Measurements from ENCODE around the gene CALD1. TPM values are rescaled to one million over a fixed set of nuclear protein-coding genes. Genes with fewer than 3 reads are reported as not detected.

Gene CALD1
- total and polyA plus RNA-seq, 8 donors = 146 to 1,007 (median 302) TPM

DNA sequence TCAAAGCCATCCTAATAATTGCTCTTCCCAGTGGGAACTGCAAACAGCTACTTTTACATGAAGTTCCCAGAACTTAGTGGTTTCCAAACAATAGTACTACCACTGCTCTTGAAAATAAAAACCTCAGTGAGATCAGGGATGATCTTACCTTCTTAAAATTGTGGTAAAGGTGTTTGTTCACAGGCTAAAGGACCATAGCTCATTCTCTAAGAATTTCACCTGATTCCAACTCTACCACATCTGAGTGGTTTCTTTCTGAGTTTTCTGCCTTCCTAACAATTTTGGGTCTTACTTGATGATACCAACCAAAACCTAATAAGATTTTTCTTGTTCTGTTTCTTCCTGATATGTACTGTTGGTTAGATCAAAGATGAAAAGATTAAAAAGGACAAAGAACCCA, 161.3 kb downstream of the CALD1 start:
- Histone ChIP-seq H3K9me3 (no peaks in the 10 kb centered on the region), H3K4me1 (peaks cover 0 to 52% (median 23%) of the 10 kb centered on the region in 4 donors), H3K27me3 (no peaks in the 10 kb centered on the region), H3K36me3 (peaks cover 0 to 18% (median 8%) of the 10 kb centered on the region in 4 donors), H3K4me3 (no peak overlapping the region), H3K27ac (peak overlapping the region in 2 of 5 donors; percentile 24 to 72)
- no peak for TF ChIP-seq POLR2AphosphoS5 (IDR thresholded peaks at IDR 0.05)
- no peak for TF ChIP-seq POLR2A (IDR thresholded peaks at IDR 0.05)
- TF ChIP-seq, protein P1, sequence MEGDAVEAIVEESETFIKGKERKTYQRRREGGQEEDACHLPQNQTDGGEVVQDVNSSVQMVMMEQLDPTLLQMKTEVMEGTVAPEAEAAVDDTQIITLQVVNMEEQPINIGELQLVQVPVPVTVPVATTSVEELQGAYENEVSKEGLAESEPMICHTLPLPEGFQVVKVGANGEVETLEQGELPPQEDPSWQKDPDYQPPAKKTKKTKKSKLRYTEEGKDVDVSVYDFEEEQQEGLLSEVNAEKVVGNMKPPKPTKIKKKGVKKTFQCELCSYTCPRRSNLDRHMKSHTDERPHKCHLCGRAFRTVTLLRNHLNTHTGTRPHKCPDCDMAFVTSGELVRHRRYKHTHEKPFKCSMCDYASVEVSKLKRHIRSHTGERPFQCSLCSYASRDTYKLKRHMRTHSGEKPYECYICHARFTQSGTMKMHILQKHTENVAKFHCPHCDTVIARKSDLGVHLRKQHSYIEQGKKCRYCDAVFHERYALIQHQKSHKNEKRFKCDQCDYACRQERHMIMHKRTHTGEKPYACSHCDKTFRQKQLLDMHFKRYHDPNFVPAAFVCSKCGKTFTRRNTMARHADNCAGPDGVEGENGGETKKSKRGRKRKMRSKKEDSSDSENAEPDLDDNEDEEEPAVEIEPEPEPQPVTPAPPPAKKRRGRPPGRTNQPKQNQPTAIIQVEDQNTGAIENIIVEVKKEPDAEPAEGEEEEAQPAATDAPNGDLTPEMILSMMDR (IDR thresholded peaks at IDR 0.05) = no peak
- no peak for TF ChIP-seq EP300 (IDR thresholded peaks at IDR 0.05)
- no peak for DNase-seq
- intact Hi-C loops (cut with DNase I; ENCODE audit: low total_unique reads) = no loop called here

DNA sequence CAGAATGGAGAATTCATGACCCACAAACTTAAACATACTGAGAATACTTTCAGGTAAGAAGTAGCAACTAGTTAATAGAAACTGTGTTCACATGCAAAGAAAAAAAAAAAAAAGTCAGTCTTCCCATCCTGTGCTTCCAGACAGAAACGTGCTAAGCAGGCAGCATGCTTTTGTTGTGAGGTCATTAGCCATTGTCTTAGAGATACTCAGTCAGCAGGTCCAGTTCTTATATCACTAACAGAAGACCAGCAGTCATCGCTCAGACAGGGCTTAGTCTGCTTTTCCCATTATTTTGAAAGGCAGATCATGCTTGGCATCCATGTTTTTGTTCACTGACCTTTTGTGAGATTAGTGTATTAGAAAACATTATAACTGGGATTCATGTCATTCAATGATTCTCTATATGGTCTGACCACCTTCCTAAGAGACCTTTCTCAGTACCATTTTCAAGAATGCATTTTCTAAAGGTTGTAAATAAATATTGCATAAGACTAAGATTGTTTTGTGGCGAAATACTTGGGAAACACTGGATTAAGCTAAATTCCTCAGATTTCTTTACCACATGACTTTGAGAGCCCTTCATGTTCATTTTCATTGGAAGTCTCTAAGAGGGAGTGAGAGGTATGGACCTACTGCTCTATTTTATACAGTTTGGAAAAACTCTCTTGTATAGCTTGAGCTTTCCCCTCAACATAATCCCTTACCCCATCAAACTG, 161.9 kb downstream of the CALD1 start:
- no peaks in the 10 kb centered on the region for H3K27me3 ChIP-seq
- no peak for DNase-seq
- H3K27ac ChIP-seq = peak overlapping the region in 3 of 5 donors; percentile 24 to 72 (median 40)
- no peak overlapping the region for H3K4me3 ChIP-seq
- peaks cover 0 to 46% (median 21%) of the 10 kb centered on the region in 4 donors for H3K4me1 ChIP-seq
- no peaks in the 10 kb centered on the region for H3K9me3 ChIP-seq
- peaks cover 0 to 16% (median 8%) of the 10 kb centered on the region in 4 donors for H3K36me3 ChIP-seq
- intact Hi-C loops (cut with DNase I; ENCODE audit: low total_unique reads) = no loop called here
- TF ChIP-seq EP300 (IDR thresholded peaks at IDR 0.05) (no peak), POLR2A (IDR thresholded peaks at IDR 0.05) (no peak), POLR2AphosphoS5 (IDR thresholded peaks at IDR 0.05) (no peak)
- TF ChIP-seq, protein P1 (IDR thresholded peaks at IDR 0.05) = no peak
- WGBS, 5 donors = 55 to 70% (median 62%) methylated on average over 3 of the region's 3 CpGs

DNA sequence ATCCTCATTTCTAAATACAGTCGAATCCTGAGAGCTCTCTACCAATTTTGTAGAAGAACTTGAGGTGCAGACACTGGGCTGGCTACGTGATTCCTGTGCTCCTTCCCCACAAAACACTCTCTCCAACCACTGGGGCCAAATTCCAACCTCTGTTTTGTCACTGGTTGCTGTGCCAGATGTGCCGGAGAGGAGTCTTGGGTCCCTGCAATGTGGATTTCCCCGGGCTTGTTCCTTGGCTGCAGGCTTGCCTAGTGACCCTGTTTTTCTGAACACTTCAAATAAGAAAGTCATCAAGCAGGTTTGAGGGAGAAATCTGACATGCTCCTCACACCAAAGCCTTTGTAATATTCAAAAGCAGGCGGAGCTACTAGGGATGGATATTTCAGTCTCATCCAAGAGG, 162.5 kb downstream of the CALD1 start:
- H3K4me1 ChIP-seq = peaks cover 0 to 39% (median 19%) of the 10 kb centered on the region in 4 donors
- no peak for TF ChIP-seq POLR2A (IDR thresholded peaks at IDR 0.05)
- peak overlapping the region in 3 of 5 donors; percentile 24 to 72 (median 40) for H3K27ac ChIP-seq
- peaks cover under 1 to 22% (median 13%) of the 10 kb centered on the region in 4 donors for H3K36me3 ChIP-seq
- WGBS, 5 donors = 35 to 60% (median 43%) methylated on average over 5 of the region's 5 CpGs
- intact Hi-C loops (cut with DNase I; ENCODE audit: low total_unique reads) = no loop called here
- H3K9me3 ChIP-seq = no peaks in the 10 kb centered on the region
- no peaks in the 10 kb centered on the region for H3K27me3 ChIP-seq
- DNase-seq = peak; percentile 31 to 44
- H3K4me3 ChIP-seq = no peak overlapping the region

DNA sequence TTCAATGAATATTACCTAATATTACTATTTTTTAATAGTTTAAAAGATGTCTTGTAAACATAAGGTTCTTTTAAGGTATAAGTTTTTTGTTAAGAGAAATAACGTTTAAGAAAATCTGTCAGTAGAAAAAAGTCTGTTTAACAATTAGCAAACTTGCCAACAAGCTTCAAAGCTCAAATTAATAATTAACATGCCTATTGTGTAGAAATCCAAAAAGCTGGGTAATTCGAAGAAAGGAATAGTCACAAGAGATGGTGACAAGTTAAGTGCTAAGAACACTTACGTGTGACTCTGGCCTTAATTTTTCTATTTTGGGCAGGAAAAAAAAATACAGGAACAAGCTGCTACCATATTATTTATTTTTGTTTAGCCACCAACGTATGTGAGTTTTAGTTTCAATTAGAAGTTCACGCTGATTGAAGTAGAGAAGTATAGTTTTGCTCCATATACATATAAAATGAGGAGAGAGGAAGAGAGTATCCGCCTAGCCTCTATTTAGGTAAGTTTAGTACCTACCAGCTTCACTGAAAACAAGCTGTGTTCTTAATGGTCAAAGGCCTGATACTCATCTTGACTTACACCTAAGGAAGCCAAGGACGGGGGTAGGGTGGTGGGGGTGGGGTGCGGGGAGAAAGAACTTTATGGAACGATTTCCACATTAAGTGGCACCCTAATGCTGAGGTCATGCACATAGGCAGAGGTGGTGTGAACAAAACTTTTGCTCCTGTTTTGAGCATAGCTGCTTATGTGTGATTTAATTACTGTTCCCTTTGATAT, 163.4 kb downstream of the CALD1 start:
- no peak for TF ChIP-seq EP300 (IDR thresholded peaks at IDR 0.05)
- TF ChIP-seq, protein P1 (IDR thresholded peaks at IDR 0.05) = no peak
- TF ChIP-seq POLR2A (IDR thresholded peaks at IDR 0.05) = no peak
- no peak for TF ChIP-seq POLR2AphosphoS5 (IDR thresholded peaks at IDR 0.05)
- Histone ChIP-seq H3K4me3 (no peak overlapping the region), H3K36me3 (peaks cover 9 to 31% (median 19%) of the 10 kb centered on the region in 4 donors), H3K9me3 (no peaks in the 10 kb centered on the region), H3K4me1 (peaks cover 0 to 30% (median 14%) of the 10 kb centered on the region in 4 donors), H3K27me3 (no peaks in the 10 kb centered on the region), H3K27ac (peak overlapping the region in 3 of 5 donors; percentile 21 to 72 (median 40))
- intact Hi-C loops (cut with DNase I; ENCODE audit: low total_unique reads) = no loop called here
- 25 to 45% (median 42%) methylated on average over 9 of the region's 9 CpGs for WGBS, 5 donors
- DNase-seq = no peak

Measured in stomach (tissue), 9 donors.